Fibroblast of lung (primary cell): ENCODE data around the gene ZNF132. TPM values are rescaled to one million over a fixed set of nuclear protein-coding genes. Genes with fewer than 3 reads are reported as not detected.

ENCODE experiments used
- DNase-seq, 2 donors: peaks; one replicate each; pipeline versions ENCODE4 v3.0.0 to v3.0.0-alpha.2; 2010; ENCODE audit warnings: low read depth in 2 of 2
- H2AFZ ChIP-seq: 2 replicates; pipeline ENCODE4 v1.5.1; 2012; ENCODE audit warnings: low read length, control low read depth, inconsistent platforms
- H3K27ac ChIP-seq: 2 replicates; pipeline ENCODE4 v1.5.1; 2011; ENCODE audit warnings: low read length, control low read depth; ENCODE audit not compliant: insufficient read depth
- H3K27me3 ChIP-seq: 2 replicates; pipeline ENCODE4 v1.5.1; 2011; ENCODE audit warnings: mild to moderate bottlenecking, low read length; ENCODE audit not compliant: control insufficient read depth, insufficient read depth
- H3K36me3 ChIP-seq: 2 replicates; pipeline ENCODE4 v1.5.1; 2011; ENCODE audit warnings: low read length; ENCODE audit not compliant: control insufficient read depth, insufficient read depth
- H3K4me1 ChIP-seq: 2 replicates; pipeline ENCODE4 v1.5.1; 2011; ENCODE audit warnings: low read length; ENCODE audit not compliant: control insufficient read depth, insufficient read depth; ENCODE audit errors: extremely low read depth
- H3K4me2 ChIP-seq: 2 replicates; pipeline ENCODE4 v1.5.1; 2011; ENCODE audit warnings: low read length, control low read depth; ENCODE audit not compliant: insufficient read depth; ENCODE audit errors: extremely low read depth
- H3K4me3 ChIP-seq, 4 experiments: fragments of 200-600 bp in 1 of 4; sonication (generic) in 1 of 4; replicated peaks in 1 of 4; 2 replicates each; pipeline ENCODE4 v1.5.1; 2011 to 2016; ENCODE audit warnings: low read length in 4 of 4, low read depth in 3 of 4, mild to moderate bottlenecking in 3 of 4, control low read depth in 2 of 4, inconsistent platforms in 1 of 4, mixed read lengths in 1 of 4; ENCODE audit not compliant: insufficient read depth in 1 of 4; ENCODE audit errors: control extremely low read depth in 1 of 4
- H3K79me2 ChIP-seq: 2 replicates; pipeline ENCODE4 v1.5.1; 2012; ENCODE audit warnings: mild to moderate bottlenecking, low read length, inconsistent platforms; ENCODE audit not compliant: control insufficient read depth, insufficient read depth
- H3K9ac ChIP-seq: 2 replicates; pipeline ENCODE4 v1.5.1; 2011; ENCODE audit warnings: mild to moderate bottlenecking, low read length, control low read depth; ENCODE audit not compliant: insufficient read depth
- H3K9me3 ChIP-seq: 2 replicates; pipeline ENCODE4 v1.5.1; 2012; ENCODE audit warnings: low read depth, low read length; ENCODE audit not compliant: control insufficient read depth, insufficient read depth
- H4K20me1 ChIP-seq: 2 replicates; pipeline ENCODE4 v1.5.1; 2011; ENCODE audit warnings: low read length; ENCODE audit not compliant: control insufficient read depth, insufficient read depth; ENCODE audit errors: extremely low read depth
- EZH2 ChIP-seq: IDR thresholded peaks from 2 replicates; pipeline ENCODE4 v1.5.1; 2012; ENCODE audit warnings: low read length, control low read depth, mild to moderate bottlenecking; ENCODE audit errors: missing control alignments
- polyA plus RNA-seq, 2 donors: library from polyadenylated mRNA; depleted of rRNA in 1 of 2; stranded (reverse) in 1 of 2; unstranded in 1 of 2; fragments of >200 nt; gene quantifications; 2 replicates each; pipeline ENCODE4 v1.2.1, GENCODE V29; 2011 to 2012; ENCODE audit warnings: missing spikeins in 1 of 2
- total RNA-seq: library from RNA; depleted of rRNA; stranded (reverse); fragments of >200 nt; gene quantifications from 2 replicates; pipeline ENCODE4 v1.2.1, GENCODE V29; 2014
- TF ChIP-seq, protein P1 (sequence below), 2 donors: IDR thresholded peaks in 1 of 2; conservative IDR thresholded peaks in 1 of 2; 1 replicate in 1 of 2; 2 replicates in 1 of 2; pipeline ENCODE4 v1.5.1; 2011 to 2012; ENCODE audit warnings: low read length in 2 of 2, control low read depth in 1 of 2, inconsistent platforms in 1 of 2, low read depth in 1 of 2, mild to moderate bottlenecking in 1 of 2

Gene ZNF132
- total and polyA plus RNA-seq, 2 donors (not counting 1 experiment from before 2014, with no cell fraction given) = 4.1 to 14.5 TPM

DNA sequence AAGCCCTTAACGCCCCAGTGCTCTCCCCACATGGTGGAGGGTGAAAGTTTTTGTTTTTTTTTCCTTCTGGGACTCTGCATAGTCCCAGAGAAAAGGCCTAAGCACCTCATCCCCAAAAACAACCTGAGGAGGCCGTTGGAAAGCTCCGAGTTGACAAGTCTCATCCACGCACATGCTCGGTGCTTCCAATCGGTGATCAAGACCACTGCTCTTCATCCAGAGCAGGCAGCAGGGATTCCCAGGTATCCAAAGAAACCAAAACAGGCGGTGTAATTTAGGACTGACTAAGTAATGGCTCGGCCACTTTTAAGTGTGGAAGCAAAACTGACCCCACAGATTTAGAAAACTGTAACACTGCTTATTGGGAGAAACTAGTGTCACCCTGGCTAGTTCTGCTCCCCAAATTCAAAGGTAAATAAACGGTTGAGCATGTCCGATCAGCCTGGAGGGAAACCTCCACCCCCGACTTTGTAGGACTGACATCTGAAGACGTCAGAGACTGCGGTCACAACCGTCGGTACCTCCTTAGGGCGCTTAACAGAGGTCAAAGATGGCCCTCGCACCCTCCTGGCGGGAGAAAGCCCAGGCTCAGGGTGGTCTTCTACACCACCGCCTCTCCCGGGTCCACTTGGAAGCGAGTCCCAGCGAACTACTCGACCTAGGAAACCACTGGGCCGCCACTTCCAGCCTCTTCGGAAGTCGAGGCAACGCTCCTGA is 35.2 kb upstream of the ZNF132 start:
- Histone ChIP-seq H3K4me2 (peak overlapping the region; percentile 61), H3K79me2 (no peaks in the 10 kb centered on the region), H3K9ac (peak overlapping the region; percentile 88), H4K20me1 (no peaks in the 10 kb centered on the region), H3K9me3 (no peaks in the 10 kb centered on the region), H3K4me1 (peaks cover 18% of the 10 kb centered on the region), H3K4me3 (peak overlapping the region; percentile 59 to 75 (median 68)), H3K36me3 (peaks cover 12% of the 10 kb centered on the region), H3K27me3 (no peaks in the 10 kb centered on the region), H2AFZ (peak overlapping the region; percentile 58), H3K27ac (peak overlapping the region; percentile 98)
- no peak for TF ChIP-seq EZH2
- TF ChIP-seq, protein P1, sequence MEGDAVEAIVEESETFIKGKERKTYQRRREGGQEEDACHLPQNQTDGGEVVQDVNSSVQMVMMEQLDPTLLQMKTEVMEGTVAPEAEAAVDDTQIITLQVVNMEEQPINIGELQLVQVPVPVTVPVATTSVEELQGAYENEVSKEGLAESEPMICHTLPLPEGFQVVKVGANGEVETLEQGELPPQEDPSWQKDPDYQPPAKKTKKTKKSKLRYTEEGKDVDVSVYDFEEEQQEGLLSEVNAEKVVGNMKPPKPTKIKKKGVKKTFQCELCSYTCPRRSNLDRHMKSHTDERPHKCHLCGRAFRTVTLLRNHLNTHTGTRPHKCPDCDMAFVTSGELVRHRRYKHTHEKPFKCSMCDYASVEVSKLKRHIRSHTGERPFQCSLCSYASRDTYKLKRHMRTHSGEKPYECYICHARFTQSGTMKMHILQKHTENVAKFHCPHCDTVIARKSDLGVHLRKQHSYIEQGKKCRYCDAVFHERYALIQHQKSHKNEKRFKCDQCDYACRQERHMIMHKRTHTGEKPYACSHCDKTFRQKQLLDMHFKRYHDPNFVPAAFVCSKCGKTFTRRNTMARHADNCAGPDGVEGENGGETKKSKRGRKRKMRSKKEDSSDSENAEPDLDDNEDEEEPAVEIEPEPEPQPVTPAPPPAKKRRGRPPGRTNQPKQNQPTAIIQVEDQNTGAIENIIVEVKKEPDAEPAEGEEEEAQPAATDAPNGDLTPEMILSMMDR (conservative IDR thresholded peaks at IDR 0.05 in 1 of 2, IDR thresholded peaks at IDR 0.05 in 1 of 2; ENCODE audit: low read depth in 1 of 2, low read length in 2 of 2) = no peak
- DNase-seq = no peak

DNA sequence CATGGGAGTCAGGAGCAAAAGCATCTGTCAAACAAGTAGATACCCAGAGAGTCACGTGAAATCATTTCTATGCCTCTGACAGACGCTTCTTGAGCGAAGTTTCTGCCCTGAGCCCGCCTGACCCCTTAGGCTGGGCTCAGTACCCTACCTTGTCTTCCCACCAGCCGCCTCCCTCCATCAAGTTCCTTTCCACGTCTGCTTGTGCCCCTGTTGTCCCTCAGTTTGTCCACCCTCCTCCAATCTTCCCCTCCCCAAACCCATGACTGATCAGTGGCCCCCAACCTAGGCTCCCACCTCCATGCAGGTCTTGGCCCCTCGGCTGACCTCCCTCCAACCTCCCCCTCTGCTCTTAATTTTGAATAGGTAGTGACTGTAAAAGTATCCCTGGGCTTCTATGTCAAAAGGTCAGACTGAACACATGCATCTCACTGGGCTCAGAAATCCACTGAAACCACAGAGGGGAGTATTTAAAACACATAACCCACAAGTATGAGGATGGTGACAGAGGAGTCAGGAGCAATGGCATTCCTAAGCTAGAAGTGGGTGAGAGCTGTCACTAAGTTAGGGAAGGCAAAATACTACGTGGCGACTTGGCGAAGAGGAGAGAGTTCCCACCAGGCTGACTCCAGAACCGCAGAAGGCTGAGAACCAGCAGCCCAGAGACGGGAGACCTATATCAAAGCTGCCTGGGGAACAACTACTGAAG is 34.5 kb upstream of the ZNF132 start:
- Histone ChIP-seq H3K79me2 (no peaks in the 10 kb centered on the region), H3K27ac (peak overlapping the region; percentile 98), H3K4me2 (no peak overlapping the region), H3K4me1 (peaks cover 18% of the 10 kb centered on the region), H3K9ac (no peak overlapping the region), H4K20me1 (no peaks in the 10 kb centered on the region), H3K36me3 (peaks cover 16% of the 10 kb centered on the region), H3K4me3 (no peak overlapping the region), H3K9me3 (no peaks in the 10 kb centered on the region), H2AFZ (no peak overlapping the region), H3K27me3 (no peaks in the 10 kb centered on the region)
- DNase-seq = peak; percentile 61 to 90
- TF ChIP-seq EZH2 = no peak
- TF ChIP-seq, protein P1 (conservative IDR thresholded peaks at IDR 0.05 in 1 of 2, IDR thresholded peaks at IDR 0.05 in 1 of 2; ENCODE audit: low read depth in 1 of 2, low read length in 2 of 2) = no peak

DNA sequence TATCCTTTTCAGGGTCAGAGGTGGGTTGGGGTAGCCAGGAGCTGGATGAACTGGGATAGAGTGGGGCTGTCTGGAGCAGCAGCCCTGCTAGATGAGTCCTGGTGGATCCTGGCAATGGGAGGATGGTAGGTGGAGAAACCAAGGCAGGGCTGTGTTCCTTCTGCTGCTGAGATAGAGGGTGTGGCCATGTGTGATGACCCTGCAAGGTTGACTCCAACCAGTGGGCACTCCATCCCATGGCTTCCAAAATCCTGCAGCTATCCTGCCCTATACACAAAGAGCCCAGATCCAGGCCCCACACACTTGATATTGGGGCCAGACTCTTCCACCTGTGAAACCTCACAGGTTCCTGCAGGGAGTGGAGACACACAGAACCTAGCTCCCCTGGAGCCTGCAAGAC is 33.8 kb upstream of the ZNF132 start:
- H3K79me2 ChIP-seq = peaks cover 2% of the 10 kb centered on the region
- H2AFZ ChIP-seq = no peak overlapping the region
- no peak for TF ChIP-seq EZH2
- TF ChIP-seq, protein P1 (conservative IDR thresholded peaks at IDR 0.05 in 1 of 2, IDR thresholded peaks at IDR 0.05 in 1 of 2; ENCODE audit: low read depth in 1 of 2, low read length in 2 of 2) = no peak
- H4K20me1 ChIP-seq = no peaks in the 10 kb centered on the region
- no peak overlapping the region for H3K4me2 ChIP-seq
- no peak overlapping the region for H3K4me3 ChIP-seq
- no peak overlapping the region for H3K9ac ChIP-seq
- H3K27ac ChIP-seq = no peak overlapping the region
- no peak for DNase-seq
- no peaks in the 10 kb centered on the region for H3K9me3 ChIP-seq
- no peaks in the 10 kb centered on the region for H3K27me3 ChIP-seq
- peaks cover 18% of the 10 kb centered on the region for H3K4me1 ChIP-seq
- H3K36me3 ChIP-seq = peaks cover 17% of the 10 kb centered on the region
